Subcutaneous adipose tissue (tissue), 4 donors: Measurements from ENCODE around the gene SOX3. TPM values are rescaled to one million over a fixed set of nuclear protein-coding genes. Genes with fewer than 3 reads are reported as not detected.

Source experiments
- CTCF ChIP-seq: fragments of 450-650 bp; IDR thresholded peaks from one replicate; pipeline ENCODE4 v1.5.1; 2016; ENCODE audit warnings: low read depth, mild to moderate bottlenecking, control low read depth, antibody characterized with exemption, moderate library complexity
- total RNA-seq, 4 donors: library from RNA; depleted of rRNA; stranded (reverse); fragments of >200 nt; gene quantifications; one replicate each; pipeline ENCODE4 v1.1.0, GENCODE V29; 2016

Gene SOX3
- not detected for total RNA-seq

DNA sequence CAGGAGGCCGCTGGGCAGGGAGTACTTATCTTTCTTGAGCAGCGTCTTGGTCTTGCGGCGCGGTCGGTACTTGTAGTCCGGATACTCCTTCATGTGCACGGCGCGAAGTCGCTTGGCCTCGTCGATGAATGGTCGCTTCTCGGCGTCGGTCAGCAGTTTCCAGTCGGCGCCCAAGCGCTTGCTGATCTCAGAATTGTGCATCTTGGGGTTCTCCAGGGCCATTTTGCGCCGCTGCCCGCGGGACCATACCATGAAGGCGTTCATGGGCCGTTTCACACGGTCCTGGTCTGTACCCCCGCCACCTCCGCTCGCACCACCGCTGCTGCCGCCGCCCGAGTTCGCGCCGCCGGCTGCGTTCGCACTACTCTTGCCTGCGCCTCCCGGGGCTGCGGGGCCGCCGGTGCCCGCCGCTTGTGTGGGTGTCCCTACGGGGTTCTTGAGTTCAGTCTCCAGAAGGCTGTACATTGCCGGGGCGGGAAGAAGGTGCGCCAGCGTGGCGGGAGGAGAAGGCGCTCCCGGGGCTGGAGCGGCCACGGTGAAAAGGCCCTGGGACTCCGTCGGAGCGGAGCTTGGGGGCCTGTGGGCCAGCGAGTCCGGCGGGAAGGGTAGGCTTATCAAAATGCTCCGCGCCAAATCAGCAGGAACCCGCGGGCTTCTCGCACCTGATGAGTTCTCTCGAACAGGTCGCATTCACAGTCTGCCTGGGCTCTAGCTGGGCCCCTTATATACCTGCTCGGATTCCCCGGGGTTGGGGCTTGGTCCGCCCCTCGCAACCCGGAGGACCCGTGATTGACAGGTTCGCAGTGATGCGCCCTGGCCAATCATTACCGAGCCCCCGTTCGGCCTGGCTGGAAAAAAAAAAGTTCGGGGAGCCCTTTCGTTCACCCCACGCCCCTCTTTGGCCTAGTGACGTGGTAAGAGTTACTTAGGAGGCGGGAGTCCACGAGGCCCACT, at the start of gene SOX3:
TSS of gene SOX3 (minus strand) at position 699 of the 954 bp plus-strand sequence. CDS start at position 690, 9 bp downstream.
- no peak for TF ChIP-seq CTCF

DNA sequence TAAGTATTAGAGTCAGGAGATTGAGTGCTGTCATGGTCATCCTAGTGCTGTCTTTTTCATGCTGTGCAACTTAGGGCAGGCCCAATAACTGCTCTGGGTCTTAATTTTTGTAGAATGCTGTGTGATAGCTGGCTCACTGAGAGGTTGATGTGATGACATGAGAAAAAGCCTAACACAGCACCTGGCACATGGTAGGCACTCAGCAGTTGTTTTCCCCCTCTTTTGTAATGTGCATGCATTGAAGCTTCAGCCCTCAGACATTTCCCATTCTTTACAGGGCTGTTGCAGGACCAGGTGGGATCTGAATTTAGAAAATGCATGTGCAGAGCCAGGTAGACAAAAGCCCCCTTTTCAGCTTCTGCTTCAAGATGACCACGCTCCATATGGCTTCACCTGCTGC, 44.1 kb upstream of the SOX3 start:
- TF ChIP-seq CTCF, result no peak

DNA sequence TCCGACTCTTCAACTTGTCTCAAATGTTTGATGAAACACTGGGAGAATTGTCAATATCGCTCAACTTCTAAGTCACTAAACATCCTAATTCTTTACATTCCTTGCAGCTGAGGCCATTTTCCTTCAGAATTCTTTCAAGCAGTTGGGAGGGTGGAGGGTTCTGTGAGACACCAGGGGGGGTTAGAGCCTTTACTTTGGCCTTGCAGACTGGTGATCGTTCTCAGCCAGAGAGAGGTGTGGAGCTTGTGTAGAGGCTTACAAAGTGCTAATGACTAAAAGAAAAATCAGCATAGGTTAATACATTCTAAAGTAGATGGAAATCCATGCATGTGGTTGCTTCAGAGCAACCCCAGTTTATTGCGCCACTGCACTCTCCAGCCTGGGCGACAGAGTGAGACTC, 21.3 kb upstream of the SOX3 start:
- no peak for TF ChIP-seq CTCF

DNA sequence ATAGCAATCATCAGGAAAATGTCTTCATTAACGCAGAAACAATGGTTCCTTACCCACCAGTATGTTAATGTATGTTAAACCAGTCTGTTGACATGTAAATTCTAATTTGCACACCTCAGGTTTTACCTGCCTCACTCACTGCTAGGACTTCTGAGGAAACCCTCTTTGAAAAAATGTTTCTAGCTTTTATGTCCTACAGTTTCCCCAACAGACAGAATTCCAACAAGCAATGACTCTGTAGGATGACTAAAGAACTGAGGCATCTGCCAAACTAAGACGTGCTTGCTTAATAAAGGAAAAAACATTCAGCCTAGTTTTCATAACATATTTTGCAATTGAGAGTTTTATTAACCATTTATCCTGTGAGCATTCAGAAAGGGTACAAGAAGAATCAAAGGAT, 20.6 kb upstream of the SOX3 start:
- no peak for TF ChIP-seq CTCF

- no peak for TF ChIP-seq CTCF
Observed at GRCh38 chrX:140524556-140524955, 19.7 kb upstream of the SOX3 start.

DNA sequence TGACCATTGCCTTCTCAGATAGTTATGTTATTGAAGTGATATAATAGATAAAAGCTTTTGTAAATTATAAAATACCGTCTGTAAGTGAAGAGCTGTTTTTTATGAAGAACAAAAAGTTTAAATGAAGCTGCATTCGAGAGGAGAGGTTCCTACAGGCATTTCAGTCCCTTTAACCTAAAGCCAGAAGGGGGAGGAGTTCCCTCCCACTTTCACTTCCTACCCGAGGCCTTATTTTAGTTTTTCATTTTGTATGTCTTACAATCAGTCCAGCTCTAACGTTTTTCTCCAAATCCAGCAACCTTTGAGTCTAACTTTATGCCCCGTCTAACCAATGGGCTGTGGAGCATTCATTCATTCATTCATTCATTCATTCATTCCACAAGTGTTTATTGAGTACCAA, 16.5 kb upstream of the SOX3 start:
- no peak for TF ChIP-seq CTCF

GRCh38 chrX:140514554-140514953, 9.7 kb upstream of the SOX3 start:
- no peak for TF ChIP-seq CTCF
